Measurements from ENCODE around the gene LOC128125822.

Gene LOC128125822

DNA sequence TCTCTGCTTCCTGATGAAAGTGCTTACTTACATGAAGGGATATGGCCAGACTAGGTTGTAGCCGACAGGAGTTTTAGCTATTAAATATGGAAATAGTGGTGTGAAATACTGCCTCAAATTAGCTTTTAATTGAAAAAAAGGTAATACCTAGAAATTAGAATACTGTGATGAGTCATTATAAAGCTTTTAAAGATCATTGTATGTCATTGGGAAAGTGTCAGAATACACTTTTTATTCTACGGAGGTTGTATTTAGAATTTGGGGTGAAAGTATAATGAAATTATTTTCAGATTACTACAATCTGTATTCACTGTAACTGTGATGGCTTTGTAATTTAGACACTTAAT is 2.2 kb downstream of the LOC128125822 start (continued):
- TF ChIP-seq, protein P1, sequence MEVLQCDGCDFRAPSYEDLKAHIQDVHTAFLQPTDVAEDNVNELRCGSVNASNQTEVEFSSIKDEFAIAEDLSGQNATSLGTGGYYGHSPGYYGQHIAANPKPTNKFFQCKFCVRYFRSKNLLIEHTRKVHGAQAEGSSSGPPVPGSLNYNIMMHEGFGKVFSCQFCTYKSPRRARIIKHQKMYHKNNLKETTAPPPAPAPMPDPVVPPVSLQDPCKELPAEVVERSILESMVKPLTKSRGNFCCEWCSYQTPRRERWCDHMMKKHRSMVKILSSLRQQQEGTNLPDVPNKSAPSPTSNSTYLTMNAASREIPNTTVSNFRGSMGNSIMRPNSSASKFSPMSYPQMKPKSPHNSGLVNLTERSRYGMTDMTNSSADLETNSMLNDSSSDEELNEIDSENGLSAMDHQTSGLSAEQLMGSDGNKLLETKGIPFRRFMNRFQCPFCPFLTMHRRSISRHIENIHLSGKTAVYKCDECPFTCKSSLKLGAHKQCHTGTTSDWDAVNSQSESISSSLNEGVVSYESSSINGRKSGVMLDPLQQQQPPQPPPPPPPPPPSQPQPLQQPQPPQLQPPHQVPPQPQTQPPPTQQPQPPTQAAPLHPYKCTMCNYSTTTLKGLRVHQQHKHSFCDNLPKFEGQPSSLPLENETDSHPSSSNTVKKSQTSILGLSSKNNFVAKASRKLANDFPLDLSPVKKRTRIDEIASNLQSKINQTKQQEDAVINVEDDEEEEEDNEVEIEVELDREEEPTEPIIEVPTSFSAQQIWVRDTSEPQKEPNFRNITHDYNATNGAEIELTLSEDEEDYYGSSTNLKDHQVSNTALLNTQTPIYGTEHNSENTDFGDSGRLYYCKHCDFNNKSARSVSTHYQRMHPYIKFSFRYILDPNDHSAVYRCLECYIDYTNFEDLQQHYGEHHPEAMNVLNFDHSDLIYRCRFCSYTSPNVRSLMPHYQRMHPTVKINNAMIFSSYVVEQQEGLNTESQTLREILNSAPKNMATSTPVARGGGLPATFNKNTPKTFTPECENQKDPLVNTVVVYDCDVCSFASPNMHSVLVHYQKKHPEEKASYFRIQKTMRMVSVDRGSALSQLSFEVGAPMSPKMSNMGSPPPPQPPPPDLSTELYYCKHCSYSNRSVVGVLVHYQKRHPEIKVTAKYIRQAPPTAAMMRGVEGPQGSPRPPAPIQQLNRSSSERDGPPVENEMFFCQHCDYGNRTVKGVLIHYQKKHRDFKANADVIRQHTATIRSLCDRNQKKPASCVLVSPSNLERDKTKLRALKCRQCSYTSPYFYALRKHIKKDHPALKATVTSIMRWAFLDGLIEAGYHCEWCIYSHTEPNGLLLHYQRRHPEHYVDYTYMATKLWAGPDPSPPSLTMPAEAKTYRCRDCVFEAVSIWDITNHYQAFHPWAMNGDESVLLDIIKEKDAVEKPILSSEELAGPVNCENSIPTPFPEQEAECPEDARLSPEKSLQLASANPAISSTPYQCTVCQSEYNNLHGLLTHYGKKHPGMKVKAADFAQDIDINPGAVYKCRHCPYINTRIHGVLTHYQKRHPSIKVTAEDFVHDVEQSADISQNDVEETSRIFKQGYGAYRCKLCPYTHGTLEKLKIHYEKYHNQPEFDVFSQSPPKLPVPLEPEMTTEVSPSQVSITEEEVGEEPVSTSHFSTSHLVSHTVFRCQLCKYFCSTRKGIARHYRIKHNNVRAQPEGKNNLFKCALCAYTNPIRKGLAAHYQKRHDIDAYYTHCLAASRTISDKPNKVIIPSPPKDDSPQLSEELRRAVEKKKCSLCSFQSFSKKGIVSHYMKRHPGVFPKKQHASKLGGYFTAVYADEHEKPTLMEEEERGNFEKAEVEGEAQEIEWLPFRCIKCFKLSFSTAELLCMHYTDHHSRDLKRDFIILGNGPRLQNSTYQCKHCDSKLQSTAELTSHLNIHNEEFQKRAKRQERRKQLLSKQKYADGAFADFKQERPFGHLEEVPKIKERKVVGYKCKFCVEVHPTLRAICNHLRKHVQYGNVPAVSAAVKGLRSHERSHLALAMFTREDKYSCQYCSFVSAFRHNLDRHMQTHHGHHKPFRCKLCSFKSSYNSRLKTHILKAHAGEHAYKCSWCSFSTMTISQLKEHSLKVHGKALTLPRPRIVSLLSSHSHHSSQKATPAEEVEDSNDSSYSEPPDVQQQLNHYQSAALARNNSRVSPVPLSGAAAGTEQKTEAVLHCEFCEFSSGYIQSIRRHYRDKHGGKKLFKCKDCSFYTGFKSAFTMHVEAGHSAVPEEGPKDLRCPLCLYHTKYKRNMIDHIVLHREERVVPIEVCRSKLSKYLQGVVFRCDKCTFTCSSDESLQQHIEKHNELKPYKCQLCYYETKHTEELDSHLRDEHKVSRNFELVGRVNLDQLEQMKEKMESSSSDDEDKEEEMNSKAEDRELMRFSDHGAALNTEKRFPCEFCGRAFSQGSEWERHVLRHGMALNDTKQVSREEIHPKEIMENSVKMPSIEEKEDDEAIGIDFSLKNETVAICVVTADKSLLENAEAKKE (CRISPR knock-in tag; IDR thresholded peaks at IDR 0.05): no peak
- TF ChIP-seq EZH2phosphoT487 (IDR thresholded peaks at IDR 0.05; ENCODE audit: unreplicated experiment): no peak

DNA sequence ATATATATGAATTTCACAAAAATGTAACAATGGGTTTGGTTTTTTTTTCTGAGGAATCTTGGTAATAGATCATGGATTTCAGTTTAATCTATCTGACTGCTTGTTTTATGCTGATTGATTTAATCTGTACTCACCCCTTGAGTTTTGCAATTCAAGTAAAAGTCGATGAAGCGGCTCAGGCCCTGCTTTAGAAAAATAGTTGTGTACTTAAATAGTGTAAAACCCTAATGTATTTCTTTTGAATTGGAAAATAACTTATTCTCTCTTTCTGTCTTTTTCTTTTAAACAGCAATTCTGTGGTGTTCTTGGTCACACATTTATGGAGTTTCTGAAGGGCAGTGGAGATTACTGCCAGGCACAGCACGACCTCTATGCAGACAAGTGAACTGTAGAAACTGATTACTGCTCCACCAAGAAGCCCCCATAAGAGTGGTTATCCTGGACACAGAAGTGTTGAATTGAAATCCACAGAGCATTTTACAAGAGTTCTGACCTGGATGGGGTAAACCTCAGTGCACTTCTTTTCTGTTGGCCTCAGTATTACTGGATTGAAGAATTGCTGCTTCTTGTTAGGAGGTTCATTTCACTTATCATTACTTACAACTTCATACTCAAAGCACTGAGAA is 4.0 kb downstream of the LOC128125822 start:
- Histone ChIP-seq H3F3A (replicated peaks; ENCODE audit: low read depth) (0 out of 2 replicates have a peak, but pooled peaks cover 4% of the 10 kb centered on the region), H3K4me3 (no peak overlapping the region), H3K36me3 (ENCODE audit: insufficient read depth) (peaks cover 56% of the 10 kb centered on the region), H3K4me2 (no peak overlapping the region), H3K27ac (ENCODE audit: low read depth) (no peak overlapping the region), H3K9me2 (ENCODE audit: insufficient read depth) (no peaks in the 10 kb centered on the region), H3K27me3 (ENCODE audit: insufficient read depth) (no peaks in the 10 kb centered on the region), H3K4me1 (ENCODE audit: insufficient read depth) (peaks cover 6% of the 10 kb centered on the region), H3K79me2 (replicated peaks; ENCODE audit: insufficient read depth) (peaks cover 59% of the 10 kb centered on the region), H4K20me1 (replicated peaks; ENCODE audit: insufficient read depth) (peaks cover 33% of the 10 kb centered on the region), H2AFZ (no peak overlapping the region)
- H3K4me1 Mint-ChIP-seq: peaks cover 13% of the 10 kb centered on the region
- H3K36me3 Mint-ChIP-seq (ENCODE audit: low read depth): peaks cover 63% of the 10 kb centered on the region
- H3K27ac Mint-ChIP-seq: no peak overlapping the region
- no peak for DNase-seq (ENCODE audit: low spot score)
- peaks cover 10% of the 10 kb centered on the region for H3K27me3 Mint-ChIP-seq (ENCODE audit: insufficient read depth, low read depth, poor library complexity)
- H3K4me3 Mint-ChIP-seq: peak overlapping the region; percentile 50; the same call in 2 of the 3 replicates
- ATAC-seq: no peak
- H3K9me3 Mint-ChIP-seq: no peaks in the 10 kb centered on the region; the same call in 1 of the 3 replicates
- TF ChIP-seq EZH2phosphoT487 (IDR thresholded peaks at IDR 0.05; ENCODE audit: unreplicated experiment): no peak
- TF ChIP-seq STAT1 (IDR thresholded peaks at IDR 0.05; ENCODE audit: unreplicated experiment): no peak
- TF ChIP-seq NANOG (IDR thresholded peaks at IDR 0.05; ENCODE audit: borderline replicate concordance): no peak
- TF ChIP-seq, protein P2, sequence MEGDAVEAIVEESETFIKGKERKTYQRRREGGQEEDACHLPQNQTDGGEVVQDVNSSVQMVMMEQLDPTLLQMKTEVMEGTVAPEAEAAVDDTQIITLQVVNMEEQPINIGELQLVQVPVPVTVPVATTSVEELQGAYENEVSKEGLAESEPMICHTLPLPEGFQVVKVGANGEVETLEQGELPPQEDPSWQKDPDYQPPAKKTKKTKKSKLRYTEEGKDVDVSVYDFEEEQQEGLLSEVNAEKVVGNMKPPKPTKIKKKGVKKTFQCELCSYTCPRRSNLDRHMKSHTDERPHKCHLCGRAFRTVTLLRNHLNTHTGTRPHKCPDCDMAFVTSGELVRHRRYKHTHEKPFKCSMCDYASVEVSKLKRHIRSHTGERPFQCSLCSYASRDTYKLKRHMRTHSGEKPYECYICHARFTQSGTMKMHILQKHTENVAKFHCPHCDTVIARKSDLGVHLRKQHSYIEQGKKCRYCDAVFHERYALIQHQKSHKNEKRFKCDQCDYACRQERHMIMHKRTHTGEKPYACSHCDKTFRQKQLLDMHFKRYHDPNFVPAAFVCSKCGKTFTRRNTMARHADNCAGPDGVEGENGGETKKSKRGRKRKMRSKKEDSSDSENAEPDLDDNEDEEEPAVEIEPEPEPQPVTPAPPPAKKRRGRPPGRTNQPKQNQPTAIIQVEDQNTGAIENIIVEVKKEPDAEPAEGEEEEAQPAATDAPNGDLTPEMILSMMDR (conservative IDR thresholded peaks at IDR 0.05; ENCODE audit: low read depth in 2 of 2): no peak
- no peak for TF ChIP-seq POLR2AphosphoS5 (IDR thresholded peaks at IDR 0.05; ENCODE audit: low read depth)
- TF ChIP-seq CREB1 (CRISPR knock-in tag; IDR thresholded peaks at IDR 0.05; ENCODE audit: low read depth): no peak
- TF ChIP-seq EZH2 (IDR thresholded peaks at IDR 0.05; ENCODE audit: low read depth, unreplicated experiment): no peak

Measured in GM23338 (cell line).